SHP77 (cell line): ENCODE results near the gene ATAD3B.
"Not testable (repeated sequence)": the region's sequence is repeated elsewhere in the genome, so short reads cannot be mapped to it uniquely, and the experiment has no call there.

Experiments used
- DNase-seq, 2 experiments: peaks; one replicate each; lab custom pipeline; 2025; lab: John Stamatoyannopoulos, UW

Gene ATAD3B

DNA sequence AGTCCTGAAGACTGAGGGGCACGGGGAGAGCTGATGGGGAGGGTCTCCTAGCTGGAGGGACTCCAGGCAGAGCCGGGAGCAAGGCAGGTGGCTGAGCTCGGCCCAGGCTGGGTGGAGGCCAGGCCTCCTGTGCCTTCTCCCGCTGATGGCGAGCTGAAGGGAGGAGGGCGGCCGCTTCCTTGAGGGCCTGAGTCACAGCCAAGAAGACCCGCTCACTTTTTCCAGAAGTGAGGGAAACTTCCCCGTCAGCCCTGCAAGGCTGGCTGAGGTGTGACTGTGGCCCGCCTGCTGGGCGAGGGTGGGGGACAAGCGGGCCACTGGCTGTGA lies 37.8 kb upstream of the ATAD3B start:
- no peak for DNase-seq

DNA sequence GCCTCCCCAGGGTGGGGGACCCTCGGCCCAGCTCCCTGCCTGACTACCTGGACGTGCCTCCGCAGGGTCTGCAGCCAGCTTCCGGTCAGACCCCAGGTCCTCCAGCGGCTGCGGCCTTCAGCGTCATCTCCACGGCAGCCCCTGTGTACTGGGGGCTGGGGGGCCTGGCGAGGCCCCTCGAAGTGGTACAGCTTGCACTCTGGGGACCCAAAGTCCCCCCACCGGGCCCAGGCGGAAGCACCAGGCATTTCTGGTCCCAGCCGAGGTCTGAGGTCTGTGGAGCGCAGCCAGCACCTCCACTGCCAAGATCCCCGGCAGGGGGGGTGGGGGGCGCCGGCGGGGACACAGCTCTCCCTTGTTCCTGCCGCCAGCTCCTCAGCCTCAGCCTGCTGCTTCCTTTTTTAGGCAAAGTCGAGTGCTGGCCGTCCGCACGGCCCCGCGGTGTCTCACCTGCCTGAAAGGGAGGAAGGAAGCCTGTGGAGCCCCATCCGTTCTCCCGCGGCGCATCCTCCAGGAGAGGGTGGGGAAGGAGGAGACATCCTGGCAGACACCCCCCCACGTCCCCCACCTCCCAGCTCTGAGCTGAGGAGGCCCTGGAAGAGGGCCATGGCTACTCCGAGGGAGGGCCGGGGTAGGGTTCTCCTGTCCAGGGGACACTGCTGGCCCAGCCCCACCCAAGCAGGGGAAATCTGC lies 37.3 kb upstream of the ATAD3B start:
- DNase-seq = no peak

DNA sequence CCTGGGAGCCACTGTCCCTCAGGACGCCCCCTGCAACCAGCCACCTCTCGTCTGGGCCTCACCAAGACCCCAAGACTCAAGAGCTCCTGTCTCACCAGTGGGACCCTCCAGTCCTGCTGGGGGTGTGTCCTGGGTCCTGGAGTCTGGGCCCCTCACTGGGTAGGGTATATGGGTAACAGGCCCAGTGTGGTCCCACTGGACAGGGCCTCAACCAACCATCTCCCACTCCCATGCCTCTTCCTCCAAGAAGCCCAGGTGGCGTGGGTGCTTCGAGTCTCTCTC lies 36.8 kb upstream of the ATAD3B start:
- DNase-seq = no peak

DNA sequence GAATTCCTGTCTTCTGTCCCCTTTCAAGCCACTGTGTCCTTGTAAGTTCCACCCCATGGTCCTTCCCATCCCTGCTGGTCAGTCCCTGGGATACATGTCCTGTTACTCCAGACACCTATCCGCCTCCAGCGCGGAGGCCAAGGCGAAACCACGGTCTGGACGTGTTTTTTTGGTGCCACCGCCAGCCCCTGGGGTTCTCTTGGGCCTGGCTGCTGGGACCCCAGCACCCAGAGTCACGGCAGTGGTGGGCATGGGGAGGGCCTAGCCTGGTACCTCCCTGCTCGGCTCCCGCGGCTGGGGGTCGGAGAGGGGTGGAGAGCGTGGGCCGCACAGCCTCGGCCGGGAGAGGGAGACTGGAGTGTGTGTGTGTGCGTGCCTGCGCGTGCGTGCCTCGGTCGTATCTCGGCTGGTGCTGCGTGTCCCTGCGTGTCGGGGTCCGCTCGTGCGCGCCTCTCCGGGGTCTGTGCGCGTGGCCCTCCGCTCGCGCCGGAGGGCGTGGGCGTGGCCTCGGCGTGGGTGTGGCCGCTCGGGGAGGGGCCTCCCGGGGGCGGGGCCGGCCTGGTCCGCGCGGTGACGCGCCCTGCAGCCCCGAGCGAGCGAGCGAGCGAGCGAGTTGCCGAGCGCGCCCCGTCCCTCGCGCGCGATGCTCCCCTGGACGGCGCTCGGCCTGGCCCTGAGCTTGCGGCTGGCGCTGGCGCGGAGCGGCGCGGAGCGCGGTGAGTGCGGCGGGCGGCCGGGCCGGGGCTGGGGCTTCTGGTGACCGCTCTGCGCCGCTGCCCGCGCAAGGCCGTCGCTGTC lies 36.3 kb upstream of the ATAD3B start, which contains the start of gene VWA1:
TSS of gene VWA1 (plus strand) at position 585 of the 798 bp plus-strand sequence. CDS start at position 644, 59 bp downstream.
- DNase-seq = peak; percentile 35 to 65

DNA sequence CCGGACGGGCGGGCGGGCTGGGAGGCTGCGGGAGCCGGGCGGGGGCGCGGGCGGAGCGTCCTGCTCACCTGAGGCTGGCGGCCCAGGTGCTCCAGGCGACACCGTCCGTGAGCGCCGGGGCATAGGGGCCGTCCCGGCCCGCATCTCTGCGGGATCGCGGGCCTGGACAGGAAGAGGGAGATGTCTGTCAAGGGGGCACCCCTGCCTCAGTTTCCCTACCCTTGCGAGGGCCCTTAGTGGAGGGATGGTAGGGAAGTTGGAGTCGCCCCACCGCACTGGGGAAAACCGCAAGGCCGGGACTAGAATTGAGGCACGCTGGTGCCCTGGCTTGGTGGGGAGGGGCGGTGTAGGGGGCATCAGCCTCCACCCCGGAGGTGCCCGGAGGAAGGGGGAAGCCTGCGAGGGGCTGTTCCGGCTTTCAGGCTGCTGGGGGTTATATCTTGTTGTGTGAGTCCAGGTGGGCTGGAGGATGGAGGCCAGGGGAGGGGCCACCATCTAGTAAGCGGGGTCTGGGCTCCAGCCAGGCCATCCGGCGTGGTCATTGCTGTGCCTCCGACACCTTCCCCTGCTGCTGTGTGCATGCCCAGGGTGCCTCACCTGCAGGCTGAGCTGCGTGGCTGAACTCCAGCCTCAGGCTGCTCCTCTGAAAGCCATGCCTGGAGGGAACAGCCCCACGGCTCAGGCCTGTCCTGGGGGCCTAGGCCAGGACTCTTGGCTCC lies 35.5 kb upstream of the ATAD3B start:
- DNase-seq = no peak

DNA sequence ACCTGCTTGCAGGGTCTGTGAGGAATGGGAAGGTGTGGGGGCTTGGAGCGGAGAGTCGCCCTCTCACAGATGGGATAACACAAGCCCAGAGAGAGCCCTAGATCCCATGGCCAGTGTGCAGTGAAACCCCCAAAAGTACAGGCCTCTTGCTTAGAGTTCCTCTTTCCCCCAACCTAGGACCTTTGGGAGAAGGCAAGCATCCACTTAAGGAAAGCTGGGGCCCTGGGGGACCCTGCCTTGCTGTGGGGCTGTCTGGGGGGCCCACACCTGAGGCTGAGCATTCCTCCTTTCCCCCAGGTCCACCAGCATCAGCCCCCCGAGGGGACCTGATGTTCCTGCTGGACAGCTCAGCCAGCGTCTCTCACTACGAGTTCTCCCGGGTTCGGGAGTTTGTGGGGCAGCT lies 34.9 kb upstream of the ATAD3B start:
- no peak for DNase-seq

DNA sequence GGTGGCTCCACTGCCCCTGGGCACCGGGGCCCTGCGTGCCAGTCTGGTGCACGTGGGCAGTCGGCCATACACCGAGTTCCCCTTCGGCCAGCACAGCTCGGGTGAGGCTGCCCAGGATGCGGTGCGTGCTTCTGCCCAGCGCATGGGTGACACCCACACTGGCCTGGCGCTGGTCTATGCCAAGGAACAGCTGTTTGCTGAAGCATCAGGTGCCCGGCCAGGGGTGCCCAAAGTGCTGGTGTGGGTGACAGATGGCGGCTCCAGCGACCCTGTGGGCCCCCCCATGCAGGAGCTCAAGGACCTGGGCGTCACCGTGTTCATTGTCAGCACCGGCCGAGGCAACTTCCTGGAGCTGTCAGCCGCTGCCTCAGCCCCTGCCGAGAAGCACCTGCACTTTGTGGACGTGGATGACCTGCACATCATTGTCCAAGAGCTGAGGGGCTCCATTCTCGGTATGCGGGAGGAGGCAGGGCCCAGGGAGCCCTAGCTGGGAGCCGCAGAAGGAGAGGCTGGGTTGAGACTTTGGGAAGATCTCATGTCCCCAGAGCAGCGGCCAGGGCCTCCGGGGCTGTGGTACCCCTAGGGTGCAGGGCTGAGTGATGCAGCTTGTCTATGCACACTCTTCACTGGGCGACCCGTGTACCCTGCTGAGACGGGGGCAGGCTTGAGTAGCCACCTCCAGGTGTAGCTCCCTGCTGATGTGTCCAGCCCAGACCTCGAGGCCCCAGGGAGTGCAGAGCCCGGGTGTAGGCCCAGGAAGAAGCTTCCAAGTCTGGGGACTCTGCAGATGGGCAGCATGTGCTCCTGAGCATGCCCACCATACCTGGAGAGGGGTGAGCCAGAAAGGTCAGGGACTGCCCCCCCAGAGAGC lies 34.3 kb upstream of the ATAD3B start:
- DNase-seq = no peak

DNA sequence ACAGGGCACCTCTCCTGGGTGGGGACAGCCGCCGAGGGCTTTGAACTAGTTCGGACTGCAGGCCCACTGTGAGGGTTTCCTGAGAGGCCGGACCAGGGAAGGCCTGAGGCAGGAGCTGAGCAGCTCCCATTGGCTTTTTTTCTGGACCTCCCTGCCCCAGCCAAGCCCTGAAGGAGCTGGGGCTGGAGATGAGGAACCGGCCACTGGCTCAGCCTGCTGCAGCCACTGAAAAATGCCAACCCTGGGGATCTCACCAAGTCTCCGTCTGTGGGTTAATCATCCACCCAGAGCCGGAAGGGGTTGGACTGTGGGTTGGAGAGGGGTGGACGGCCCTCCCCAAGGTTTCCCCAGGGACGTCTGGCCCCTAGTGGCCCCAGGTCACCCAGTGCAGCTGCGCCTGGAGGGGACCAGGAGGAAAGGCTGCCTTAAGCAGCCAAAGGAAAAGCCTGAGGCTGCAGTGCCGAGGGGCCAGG lies 33.6 kb upstream of the ATAD3B start:
- no peak for DNase-seq

DNA sequence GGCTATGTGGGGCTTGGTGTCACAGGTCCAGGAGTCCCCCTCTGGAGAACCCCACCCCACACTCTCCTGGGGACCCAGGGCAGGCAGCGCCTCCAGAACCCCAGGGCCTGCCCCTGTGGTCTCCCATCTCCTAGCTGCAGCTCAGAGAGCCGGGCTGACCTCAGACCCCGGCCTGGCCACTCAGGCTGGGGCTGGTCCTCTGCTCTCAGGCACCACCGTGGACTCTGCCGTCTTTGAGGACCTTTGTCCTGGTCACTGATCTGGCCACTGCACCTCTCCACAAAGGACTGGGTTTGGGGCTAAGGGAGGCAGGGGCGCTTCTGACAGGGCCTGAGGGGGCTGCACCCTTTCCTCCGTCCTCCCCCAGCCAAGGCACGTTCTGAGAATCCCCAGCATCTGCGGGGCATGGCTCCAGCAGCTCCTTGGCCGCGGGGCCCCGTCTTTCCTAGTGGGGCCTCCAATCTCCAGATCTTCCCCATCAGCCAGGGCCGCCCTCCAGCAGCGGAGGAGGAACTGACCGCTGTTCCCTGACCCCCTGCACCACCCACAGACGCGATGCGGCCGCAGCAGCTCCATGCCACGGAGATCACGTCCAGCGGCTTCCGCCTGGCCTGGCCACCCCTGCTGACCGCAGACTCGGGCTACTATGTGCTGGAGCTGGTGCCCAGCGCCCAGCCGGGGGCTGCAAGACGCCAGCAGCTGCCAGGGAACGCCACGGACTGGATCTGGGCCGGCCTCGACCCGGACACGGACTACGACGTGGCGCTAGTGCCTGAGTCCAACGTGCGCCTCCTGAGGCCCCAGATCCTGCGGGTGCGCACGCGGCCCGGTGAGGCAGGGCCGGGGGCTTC lies 32.8 kb upstream of the ATAD3B start:
- no peak for DNase-seq

DNA sequence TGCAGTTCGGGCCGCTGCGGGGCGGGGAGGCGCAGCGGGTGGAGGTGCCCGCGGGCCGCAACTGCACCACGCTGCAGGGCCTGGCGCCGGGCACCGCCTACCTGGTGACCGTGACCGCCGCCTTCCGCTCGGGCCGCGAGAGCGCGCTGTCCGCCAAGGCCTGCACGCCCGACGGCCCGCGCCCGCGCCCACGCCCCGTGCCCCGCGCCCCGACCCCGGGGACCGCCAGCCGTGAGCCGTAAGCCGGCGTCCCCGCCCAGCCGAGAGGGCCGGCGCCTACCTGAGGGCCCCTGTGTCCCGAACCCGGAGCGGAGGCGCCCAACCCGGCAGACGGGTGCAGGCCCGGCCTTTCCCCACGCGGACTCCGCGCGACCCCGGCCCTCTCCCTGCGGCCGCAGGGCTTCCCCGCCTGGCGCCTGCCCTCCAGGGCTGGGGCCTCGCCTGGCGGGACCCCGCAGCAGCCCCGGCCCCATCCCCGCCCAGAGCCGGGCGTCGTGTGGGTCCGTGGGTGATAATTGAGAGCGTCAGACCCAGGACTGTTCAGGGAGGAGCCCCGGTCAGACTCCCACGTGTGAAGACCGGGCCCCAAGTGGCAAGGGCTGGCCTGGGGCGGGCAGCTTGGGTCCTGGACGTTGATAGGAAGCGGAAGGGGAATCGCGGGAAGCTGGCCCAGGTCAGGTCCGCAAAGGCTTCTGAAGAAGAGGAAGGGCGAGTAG lies 31.9 kb upstream of the ATAD3B start:
- no peak for DNase-seq

DNA sequence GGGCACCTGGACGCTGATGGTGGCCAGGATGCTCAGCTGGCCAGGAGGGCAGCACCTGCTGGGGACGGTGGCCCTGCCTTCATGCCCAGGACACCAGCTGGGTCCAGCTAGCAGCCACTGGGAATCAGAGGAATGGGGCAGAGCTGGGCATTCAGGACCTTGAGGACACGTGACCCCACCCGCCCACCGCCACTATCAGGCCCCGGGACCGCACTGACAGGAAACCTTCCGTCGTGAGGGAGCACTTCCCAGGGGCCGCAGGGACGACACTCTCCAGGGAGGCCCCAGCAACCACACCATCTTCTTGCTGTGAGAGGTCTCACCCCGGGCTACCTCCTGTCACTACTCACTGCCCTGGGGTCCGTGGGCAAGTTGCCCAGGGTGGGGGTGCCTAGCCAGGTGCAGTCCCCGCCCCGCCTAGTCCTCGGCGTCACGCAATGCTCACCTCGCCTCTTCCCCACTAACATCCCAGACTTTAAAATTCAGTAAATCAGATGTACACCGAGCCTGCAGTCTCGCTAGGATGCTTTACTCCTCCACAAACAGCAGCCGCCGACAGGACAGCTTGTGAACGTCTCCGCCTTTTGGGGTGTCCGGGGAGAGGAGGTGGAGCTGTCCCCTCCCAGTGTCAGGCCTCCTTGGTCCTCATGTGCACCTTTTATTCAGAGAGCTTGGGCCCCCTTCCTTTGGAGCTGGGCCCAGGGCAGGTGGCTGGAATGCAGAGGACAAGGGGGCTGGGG lies 31.1 kb upstream of the ATAD3B start:
- DNase-seq = no peak

DNA sequence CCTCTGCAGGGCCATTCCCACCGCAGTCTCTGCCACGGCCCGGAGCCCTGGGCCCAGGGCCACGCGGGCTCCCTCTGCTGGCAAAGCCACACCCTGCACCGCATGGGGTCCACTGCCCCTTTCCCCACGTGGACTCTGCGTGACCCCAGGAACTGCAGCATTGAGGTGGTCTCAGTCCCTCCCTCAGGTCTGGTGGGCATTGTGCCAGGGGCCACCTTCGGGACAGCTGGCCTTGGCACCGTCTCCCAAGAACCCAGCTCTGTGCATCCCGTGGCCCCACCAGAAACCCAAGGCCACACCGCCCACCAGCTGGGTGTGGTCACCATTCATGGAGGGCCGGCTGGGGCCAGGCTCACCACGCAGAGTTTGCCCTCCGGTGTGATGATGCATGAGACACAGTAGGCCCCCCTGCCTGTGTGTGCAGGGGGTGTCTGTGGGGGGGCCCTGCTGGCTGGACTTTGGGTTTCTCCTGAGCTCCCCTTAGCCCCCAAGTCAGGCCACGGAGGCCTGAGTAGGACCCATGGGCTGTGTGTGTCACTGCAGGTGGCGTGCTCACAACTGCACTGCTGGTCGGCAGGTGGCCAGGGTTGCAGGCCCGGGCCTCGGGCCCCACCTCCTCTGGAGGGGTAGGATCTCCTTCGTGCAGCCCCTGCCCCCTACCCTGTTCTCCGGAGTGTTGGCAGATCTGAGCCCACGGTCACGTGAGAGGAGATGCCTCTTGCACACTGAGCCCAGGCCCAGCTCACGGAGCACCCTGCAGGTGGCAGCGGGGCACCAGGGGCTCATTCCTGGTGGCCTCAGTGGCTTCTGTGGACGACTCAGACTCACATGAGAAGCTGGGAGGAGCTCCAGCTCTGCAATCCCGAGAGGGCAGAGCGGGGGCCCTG lies 30.3 kb upstream of the ATAD3B start:
- DNase-seq = peak; percentile 26 to 30

DNA sequence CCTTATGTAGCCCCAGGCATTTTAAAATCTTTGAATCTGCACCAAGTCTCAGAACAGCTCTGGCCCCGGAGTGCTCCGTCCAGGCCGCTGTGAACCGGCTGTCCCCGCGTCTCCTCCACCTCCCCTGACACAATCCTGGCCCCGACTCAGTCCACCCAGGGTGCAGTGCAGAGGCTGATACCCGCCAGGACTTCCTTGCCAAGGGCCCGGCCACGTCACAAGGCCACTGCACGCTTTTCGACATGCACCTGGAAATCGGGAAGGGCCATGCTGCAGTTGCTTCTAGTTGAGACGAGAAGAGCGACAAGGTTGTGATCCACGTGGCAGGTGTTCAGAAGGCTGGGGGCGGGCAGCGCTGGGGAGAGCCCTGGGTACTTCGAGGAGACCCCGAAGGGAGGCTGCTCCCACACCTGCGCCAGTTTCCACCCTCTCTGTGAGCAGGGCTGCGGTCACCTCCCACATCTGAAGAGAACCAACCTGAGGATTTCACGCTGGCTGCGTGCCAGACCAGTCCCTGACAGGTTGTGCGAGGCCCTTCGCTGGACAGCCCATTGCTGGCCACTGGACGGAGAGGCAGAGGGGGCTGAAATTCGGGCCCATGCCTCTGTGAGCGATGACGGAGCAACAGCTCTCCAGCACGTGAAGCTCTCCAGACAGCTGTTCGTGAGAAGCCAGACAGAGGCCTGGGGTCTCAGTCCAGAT lies 29.3 kb upstream of the ATAD3B start:
- DNase-seq = no peak

DNA sequence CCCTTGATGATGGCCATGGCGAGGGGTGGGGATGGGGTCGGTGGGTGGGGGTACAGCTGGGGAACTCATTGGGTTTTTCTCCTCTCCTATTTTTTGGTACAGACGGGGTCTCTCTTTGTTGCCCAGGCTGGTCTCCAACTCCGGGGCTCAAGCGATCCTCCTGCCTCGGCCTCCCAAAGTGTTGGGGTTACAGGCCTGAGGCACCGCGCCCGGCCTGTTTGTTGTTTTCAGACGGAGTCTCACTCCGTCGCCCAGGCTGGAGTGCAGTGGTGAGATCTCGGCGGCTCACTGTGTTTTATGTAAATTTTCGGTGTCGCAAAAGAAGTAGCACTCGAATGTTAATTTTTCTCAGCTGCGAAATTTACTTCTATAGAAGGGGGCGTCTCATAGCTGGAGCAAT lies 24.9 kb upstream of the ATAD3B start:
- DNase-seq = not testable (repeated sequence)

DNA sequence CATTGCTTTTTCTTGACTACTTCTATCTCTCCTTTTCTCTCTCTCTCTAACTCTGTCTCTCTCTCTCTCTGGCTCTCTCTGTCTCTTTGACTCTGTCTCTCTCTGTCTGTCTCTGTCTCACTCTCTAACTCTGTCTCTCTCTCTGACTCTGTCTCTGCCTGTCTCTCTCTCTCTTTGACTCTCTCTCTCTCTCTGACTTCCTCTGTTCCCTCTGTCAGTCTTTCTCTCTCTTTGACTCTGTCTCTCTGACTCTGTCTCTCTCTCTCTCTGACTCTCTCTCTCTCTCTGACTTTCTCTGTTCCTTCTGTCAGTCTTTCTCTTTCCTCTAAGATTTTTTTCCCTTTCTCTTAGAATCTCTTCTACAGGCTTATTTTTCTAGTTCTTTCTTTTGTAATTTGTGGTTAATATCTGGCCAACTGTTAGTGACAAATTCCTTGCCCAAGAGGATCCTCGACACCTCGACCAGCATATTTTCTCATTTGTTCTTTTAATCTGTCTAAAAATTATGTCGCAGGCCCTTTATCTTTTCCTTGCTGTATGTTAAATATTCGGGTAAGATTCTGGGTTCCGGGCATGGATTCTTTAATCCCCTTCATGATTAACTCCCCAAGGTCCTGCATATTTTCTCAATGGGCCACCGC lies 22.3 kb upstream of the ATAD3B start, which contains the start of gene ATAD3C:
TSS of gene ATAD3C (plus strand) at position 591 of the 641 bp plus-strand sequence. CDS start 995 bp downstream, outside the sequence.
- no peak for DNase-seq

DNA sequence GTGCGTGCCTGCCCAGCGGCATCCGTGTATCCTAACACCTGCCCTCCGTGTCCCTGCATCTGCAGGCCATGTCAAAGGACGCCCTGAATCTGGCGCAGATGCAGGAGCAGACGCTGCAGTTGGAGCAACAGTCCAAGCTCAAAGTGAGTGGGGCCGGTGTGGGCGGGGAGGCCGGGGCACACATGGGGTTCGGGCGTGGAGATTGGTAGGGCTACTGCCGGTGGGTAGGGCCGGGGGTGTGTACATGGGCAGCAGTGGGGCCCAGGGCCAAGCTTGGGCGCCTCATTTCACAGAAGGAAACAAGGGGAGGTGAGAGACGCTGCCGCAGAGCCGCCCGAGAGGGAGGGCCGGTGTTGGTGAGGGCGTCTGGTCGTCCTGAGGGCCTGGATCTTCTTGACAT lies 20.9 kb upstream of the ATAD3B start:
- not testable (repeated sequence) for DNase-seq

DNA sequence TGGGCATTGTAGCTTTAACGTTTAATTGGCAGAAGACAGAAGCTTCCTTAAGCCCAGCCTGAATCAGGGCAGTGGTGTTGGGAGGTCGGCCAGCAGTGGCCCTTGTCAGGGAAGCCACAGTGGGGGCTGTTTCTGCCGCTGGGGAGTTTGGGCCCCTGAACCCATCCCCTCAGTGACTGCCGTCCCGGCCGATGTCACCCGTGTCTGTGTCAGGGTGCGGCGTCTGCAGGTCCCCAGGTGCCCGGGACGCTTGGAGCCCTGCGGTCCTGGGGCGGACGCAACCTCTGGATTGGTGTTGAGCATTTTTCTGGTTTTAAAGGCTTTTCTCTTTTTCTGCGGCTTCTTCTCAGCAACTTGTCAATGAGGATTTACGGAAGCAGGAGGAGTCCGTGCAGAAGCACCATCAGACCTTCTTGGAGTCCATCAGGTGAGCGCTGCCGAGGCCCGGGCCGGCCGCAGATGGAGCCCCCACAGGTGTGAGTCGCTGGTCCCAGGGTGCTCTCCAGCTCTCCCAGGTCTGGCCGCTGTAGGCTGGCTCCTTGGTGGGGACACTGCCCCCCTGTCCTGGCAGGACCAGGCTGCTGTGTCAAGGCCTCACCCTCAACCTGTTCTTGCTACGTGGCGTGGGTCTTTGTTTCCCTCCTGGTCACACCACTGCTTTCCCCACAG lies 19.7 kb upstream of the ATAD3B start:
- DNase-seq = no peak
